HUES6 (cell line): ENCODE data around the gene PCYT2.
"Not testable (repeated sequence)": the region's sequence is repeated elsewhere in the genome, so short reads cannot be mapped to it uniquely, and the experiment has no call there.

Source experiments
- H3K27ac ChIP-seq: 2 replicates; pipeline ENCODE4 v1.7.0; 2013; ENCODE audit warnings: low read depth, mild to moderate bottlenecking, low read length, inconsistent platforms
- H3K27me3 ChIP-seq: 2 replicates; pipeline ENCODE4 v1.6.1; 2013; ENCODE audit warnings: low read length; ENCODE audit not compliant: control insufficient read depth, insufficient read depth
- H3K36me3 ChIP-seq: 2 replicates; pipeline ENCODE4 v1.6.1; 2013; ENCODE audit warnings: low read length; ENCODE audit not compliant: control insufficient read depth, insufficient read depth
- H3K4me1 ChIP-seq: 2 replicates; pipeline ENCODE4 v1.6.1; 2013; ENCODE audit warnings: low read length; ENCODE audit not compliant: control insufficient read depth, insufficient read depth
- H3K4me3 ChIP-seq: 2 replicates; pipeline ENCODE4 v1.5.1; 2013; ENCODE audit warnings: low read depth, low read length
- H3K9ac ChIP-seq: one replicate; pipeline ENCODE4 v1.6.1; 2013; ENCODE audit warnings: mild to moderate bottlenecking, low read length
- H3K9me3 ChIP-seq: 2 replicates; pipeline ENCODE4 v1.6.1; 2013; ENCODE audit warnings: low read depth, low read length; ENCODE audit not compliant: control insufficient read depth, insufficient read depth

Gene PCYT2

DNA sequence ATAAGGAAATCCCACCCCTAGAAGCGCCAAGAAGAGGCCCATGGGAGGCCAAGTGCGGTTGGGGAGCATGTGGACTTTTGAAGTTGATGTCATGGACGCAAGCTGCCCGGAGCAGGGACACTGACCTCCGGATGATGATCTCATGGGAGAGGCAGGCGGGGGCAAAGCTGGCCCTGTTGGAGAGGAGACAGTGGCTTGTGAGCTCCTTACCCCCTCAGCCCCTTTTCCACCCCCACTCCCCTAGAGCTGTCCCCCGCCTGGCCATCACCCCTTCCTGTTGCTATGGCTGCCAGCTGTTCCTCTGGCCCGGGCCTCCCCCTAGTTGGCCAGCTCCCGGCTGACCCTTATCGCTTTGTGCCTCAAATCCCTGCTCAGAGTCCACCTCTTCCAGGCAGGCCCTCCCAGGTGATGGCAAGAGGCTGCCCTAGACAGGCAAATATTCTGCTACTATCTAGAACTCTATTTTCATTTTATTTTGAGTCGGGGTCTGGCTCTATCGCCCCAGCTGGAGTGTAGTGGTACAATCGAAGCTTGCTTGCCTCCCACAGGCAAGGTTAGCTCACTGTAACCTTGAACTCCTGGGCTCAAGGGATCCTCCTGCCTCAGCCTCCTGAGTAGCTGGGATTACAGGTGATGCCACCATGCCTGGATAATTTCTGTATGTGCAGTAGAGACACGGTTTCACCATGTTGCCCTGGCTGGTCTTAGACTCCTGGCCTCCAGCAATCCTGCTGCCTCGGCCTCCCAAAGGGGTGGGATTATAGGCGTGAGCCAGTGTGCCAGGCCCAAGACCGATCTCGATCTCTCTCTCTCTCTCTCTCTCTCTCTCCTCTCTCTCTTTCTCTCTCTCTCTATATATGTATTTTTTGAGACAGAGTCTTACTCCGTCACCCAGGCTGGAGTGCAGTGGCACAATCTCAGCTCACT, 43.2 kb upstream of the PCYT2 start:
- no peak overlapping the region for H3K27ac ChIP-seq
- peaks cover 4% of the 10 kb centered on the region; the same call in 1 of the 2 replicates for H3K4me1 ChIP-seq
- no peak overlapping the region for H3K9ac ChIP-seq
- H3K4me3 ChIP-seq = no peak overlapping the region
- no peaks in the 10 kb centered on the region for H3K36me3 ChIP-seq
- H3K27me3 ChIP-seq = peaks cover 28% of the 10 kb centered on the region
- H3K9me3 ChIP-seq = no peaks in the 10 kb centered on the region

DNA sequence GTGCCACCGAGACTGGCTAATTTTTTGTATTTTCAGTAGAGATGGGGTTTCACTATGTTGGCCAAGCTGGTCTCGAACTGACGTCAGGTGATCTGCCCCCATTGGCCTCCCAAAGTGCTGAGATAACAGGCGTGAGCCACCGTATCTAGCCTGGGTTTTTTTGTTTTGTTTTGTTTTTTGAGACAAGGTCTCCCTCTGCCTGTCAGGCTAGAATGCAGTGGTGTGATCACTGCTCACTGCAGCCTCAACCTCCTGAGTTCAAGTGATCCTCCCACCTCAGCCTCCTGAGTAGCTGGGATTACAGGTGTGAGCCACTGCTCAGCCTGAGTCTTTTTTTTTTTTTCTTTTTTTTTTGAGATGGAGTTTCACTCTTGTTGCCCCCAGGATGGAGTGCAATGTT, 42.2 kb upstream of the PCYT2 start:
- not testable (repeated sequence) for H3K36me3 ChIP-seq, H3K27ac ChIP-seq, H3K9me3 ChIP-seq, H3K9ac ChIP-seq, H3K4me3 ChIP-seq, H3K4me1 ChIP-seq
- H3K27me3 ChIP-seq = peaks cover 19% of the 10 kb centered on the region

DNA sequence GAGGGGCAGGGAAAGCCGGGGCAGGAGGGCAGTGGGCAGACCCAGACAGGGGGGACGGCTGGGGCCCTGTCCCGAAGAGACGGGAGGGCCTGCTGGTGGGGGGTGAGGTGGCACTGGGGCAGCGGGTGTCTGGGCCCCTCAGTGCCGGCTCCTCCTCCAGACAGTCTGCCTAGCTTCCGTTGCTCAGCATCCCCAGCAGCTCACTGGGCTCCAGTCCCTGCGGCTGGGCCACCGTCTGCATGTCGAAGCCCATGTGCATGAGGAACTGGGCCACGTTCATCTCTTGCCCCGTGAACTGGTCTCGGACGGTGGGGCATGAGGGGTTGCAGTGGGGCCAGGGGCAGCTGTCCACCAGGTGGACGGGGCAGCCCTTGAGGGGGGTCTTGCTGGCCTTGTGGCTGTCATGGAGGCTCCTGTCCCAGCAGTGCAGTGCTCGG, 41.6 kb upstream of the PCYT2 start:
- Histone ChIP-seq H3K4me3 (no peak overlapping the region), H3K27me3 (peaks cover 12% of the 10 kb centered on the region), H3K4me1 (no peaks in the 10 kb centered on the region), H3K27ac (no peak overlapping the region), H3K9me3 (no peaks in the 10 kb centered on the region), H3K36me3 (no peaks in the 10 kb centered on the region), H3K9ac (no peak overlapping the region)

DNA sequence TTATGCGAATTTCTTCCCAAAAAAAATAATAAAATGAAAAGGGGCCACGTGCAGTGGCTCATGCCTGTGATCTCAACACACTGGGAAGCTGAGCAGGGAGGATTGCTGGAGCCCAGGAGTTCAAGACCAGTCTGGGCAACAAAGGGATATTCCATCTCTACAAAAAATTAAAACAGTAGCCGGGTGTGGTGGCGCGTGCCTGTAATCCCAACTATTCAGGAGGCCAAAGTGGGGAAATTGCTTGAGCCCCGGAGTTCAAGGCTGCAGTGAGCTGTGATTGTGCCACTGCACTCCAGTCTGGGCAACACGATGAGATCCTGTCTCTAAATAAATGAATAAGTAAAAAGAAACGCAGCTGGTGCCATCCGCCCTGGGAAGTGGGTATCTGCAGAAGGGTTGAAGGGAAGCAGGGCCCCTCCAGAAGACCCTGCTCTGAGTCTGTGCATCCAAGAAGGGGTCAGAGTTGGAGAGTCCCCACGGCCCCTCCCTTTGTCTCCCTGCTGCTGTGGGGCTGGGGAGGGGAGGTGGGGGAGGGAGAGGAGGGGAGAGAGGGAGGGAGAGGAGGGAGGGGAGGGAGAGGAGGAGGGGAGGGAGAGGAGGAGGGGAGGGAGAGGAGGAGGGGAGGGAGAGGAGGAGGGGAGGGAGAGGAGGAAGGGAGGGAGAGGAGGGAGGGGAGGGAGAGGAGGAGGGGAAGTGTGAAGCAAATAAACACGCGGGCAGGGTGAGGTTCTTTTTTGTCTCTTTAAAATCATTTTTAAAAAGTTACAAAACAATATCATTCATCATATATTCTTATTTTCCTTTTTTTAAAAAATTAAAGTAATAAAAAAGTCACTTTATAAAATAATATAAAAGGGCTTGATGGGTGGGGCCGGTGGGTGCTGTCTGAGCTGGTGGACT, 40.8 kb upstream of the PCYT2 start:
- Histone ChIP-seq H3K9ac (no peak overlapping the region), H3K4me3 (no peak overlapping the region)

DNA sequence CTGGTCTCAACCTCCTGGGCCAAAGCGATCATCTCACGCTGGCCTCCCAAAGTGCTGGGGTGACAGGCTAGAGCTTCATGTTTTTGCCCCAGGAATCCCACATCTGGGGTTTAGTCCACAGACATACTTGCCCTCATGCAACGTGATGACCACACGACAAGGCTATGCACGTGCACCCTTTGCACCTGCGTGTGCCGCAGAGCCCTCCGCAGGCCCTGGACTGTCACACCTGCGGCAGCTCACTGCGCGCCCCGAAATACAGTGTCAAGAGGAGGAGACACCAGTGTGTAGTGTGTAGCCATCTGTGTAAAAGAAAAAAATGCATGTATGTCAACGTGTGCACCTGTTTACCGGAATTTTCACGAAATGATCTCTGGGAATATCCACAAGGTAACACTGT, 39.3 kb upstream of the PCYT2 start:
- no peak overlapping the region for H3K4me3 ChIP-seq
- H3K9me3 ChIP-seq = no peaks in the 10 kb centered on the region
- H3K36me3 ChIP-seq = no peaks in the 10 kb centered on the region
- no peak overlapping the region for H3K9ac ChIP-seq
- no peak overlapping the region for H3K27ac ChIP-seq
- no peaks in the 10 kb centered on the region; the same call in 1 of the 2 replicates for H3K27me3 ChIP-seq
- no peaks in the 10 kb centered on the region for H3K4me1 ChIP-seq

More for the DNA sequence above, 40.8 kb upstream of the PCYT2 start:
- H3K9me3 ChIP-seq = no peaks in the 10 kb centered on the region
- H3K27me3 ChIP-seq = peaks cover 5% of the 10 kb centered on the region
- H3K4me1 ChIP-seq = no peaks in the 10 kb centered on the region
- no peaks in the 10 kb centered on the region for H3K36me3 ChIP-seq
- no peak overlapping the region for H3K27ac ChIP-seq

DNA sequence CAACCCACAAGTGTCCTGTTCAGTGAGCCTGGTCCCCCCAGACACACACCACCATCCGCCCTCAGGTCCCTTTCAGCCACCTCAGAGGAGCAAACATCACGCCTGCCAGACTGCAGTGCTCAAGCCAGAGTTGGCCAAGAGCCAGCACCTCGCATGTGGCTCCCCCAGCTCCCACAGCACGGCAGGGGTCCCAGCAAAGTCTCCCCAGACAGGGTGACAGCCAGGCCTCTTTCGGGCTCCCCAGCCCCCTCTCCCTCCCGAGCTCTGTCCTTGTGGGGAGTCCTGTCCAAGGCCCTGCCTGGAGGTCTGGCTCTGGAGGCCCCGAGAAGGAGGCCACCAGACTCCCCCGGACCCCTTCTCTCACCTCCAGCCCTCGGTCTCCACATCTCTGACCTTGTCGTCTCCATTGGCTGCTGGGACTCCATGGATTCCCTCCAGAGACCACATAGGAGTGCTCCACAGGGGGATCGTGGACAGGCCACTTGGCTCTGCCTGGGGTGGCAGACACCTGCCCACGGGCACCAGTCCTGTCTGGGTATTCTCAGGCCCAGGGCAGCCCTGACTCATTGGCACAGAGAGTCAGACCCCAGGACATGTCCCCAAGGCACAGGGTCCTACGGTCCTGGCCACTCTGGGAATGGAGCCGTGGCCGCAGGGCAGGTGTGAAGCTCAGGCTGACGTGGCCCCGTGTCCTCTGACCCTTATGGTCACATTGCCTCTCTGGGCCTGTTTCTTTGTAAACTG, 37.6 kb upstream of the PCYT2 start:
- no peaks in the 10 kb centered on the region for H3K36me3 ChIP-seq
- H3K9ac ChIP-seq = no peak overlapping the region
- no peak overlapping the region for H3K4me3 ChIP-seq
- H3K4me1 ChIP-seq = no peaks in the 10 kb centered on the region
- H3K27me3 ChIP-seq = no peaks in the 10 kb centered on the region
- H3K9me3 ChIP-seq = no peaks in the 10 kb centered on the region
- H3K27ac ChIP-seq = no peak overlapping the region

DNA sequence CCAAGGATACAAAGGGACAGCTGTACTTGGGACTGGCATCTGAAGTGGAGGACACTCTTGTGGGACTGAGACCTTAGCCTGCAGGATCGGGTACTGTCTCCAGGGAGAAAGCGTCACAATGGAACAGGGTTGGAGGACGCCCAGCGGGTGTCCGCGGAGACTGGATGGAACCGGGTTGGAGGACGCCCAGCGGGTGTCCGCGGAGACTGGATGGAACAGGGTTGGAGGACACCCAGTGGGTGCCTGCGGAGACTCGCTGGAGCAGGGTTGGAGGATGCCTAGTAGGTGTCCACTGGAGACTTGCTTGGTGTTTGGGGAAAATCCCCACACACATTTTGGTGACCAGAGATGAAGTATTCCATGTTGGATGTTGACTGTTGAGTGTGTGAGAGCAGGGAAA, 36.0 kb upstream of the PCYT2 start, which contains the start of gene MYADML2:
Gene MYADML2 (minus strand): TSS at position 45 of the 400 bp plus-strand sequence. CDS start 5,492 bp downstream, outside the sequence.
- no peaks in the 10 kb centered on the region for H3K27me3 ChIP-seq
- no peak within 1 kb of the TSS for H3K27ac ChIP-seq
- H3K9me3 ChIP-seq = no peaks in the 10 kb centered on the region
- no peaks in the 10 kb centered on the region for H3K36me3 ChIP-seq
- H3K9ac ChIP-seq = no peak within 1 kb of the TSS
- H3K4me1 ChIP-seq = peaks cover under 1% of the 10 kb centered on the region; the same call in 1 of the 2 replicates
- H3K4me3 ChIP-seq = no peak within 1 kb of the TSS

DNA sequence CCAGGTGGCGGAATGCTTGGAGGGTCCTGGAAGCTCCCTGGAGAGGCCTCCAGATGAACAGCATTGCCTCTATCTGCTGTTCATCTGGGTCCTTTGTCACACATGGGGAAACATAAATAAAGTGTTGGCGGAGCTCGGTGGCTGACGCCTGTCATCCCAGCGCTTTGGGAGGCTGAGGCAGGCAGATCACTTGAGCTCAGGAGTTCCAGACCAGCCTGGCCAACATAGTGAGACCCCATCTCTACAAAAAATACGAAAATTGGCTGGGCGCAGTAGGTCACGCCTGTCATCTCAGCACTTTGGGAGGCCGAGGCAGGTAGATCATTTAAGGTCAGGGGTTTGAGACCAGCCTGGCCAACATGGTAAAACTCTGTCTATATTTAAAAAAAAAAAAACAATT, 33.7 kb upstream of the PCYT2 start:
- Histone ChIP-seq H3K36me3 (no peaks in the 10 kb centered on the region), H3K9me3 (no peaks in the 10 kb centered on the region), H3K4me3 (no peak overlapping the region), H3K27ac (no peak overlapping the region), H3K9ac (no peak overlapping the region), H3K27me3 (peaks cover 10% of the 10 kb centered on the region; the same call in 1 of the 2 replicates), H3K4me1 (peaks cover 9% of the 10 kb centered on the region; the same call in 1 of the 2 replicates)

DNA sequence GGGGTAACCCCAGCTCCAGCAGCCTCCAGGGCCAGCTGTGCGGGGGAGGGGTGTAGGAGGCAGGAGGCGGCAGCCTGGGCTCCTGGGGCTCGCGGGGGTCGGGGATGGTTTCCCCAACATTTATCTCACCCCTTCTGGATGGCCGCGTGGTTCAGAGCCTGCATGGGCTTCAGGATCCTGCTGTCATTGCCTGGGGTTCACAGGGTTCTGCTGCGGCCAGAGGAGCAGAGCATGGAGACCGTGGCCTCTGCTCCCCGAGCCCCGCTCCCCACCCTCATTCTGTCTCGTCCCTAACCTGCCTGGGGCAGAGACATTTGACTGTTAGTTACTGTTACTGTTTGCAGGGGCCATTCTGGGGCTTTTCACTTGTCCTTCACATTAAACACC, 31.0 kb upstream of the PCYT2 start:
- H3K4me3 ChIP-seq = no peak overlapping the region
- no peak overlapping the region for H3K9ac ChIP-seq
- no peak overlapping the region for H3K27ac ChIP-seq
- H3K27me3 ChIP-seq = peaks cover 22% of the 10 kb centered on the region; the same call in 1 of the 2 replicates
- peaks cover 9% of the 10 kb centered on the region; the same call in 1 of the 2 replicates for H3K4me1 ChIP-seq
- H3K9me3 ChIP-seq = no peaks in the 10 kb centered on the region
- H3K36me3 ChIP-seq = no peaks in the 10 kb centered on the region

DNA sequence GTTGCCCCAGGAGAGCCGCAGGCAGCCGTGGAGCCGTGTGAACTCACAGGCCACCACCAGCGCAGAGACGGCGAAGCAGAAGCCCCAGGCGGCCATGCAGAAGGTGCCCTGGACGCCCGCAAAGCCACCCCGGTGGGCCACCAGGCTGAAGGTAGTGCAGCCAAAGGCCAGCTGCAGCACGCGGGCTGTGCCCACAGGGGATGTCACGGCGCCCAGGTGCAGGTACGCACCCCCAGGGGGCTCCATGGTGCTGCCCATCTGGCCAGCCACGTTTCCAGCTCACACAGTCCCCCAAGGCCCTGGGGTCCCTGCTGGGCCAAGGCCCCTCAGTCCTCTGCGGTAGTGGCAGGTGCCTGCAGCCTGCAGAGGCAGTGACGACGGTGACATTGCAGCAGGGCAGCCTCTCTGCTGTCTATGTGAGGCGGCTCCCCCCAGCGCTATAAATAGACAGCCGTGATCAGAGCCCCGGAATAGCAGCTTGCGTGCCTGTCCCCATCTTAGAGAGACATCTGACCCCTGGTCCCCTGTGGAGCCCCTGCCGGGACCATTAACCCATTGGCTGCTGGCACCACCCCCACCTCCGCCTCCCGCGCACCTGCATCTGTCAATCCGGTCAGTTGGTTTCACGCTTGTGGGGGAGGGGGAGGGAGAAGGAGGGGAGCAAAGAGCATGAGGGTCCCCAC, 30.4 kb upstream of the PCYT2 start:
- H3K4me1 ChIP-seq = peaks cover 9% of the 10 kb centered on the region; the same call in 1 of the 2 replicates
- no peaks in the 10 kb centered on the region for H3K9me3 ChIP-seq
- peaks cover 22% of the 10 kb centered on the region; the same call in 1 of the 2 replicates for H3K27me3 ChIP-seq
- H3K36me3 ChIP-seq = no peaks in the 10 kb centered on the region
- H3K27ac ChIP-seq = no peak overlapping the region
- no peak overlapping the region for H3K9ac ChIP-seq
- no peak overlapping the region for H3K4me3 ChIP-seq
